BLaER1 (cell line): ENCODE data around the gene ACHE.

Source experiments
- H3K27ac ChIP-seq: shearing (Covaris generic); formaldehyde crosslinking; 2 replicates; pipeline ENCODE4 v1.8.1; 2022
- H3K27me3 ChIP-seq: shearing (Covaris generic); formaldehyde crosslinking; 2 replicates; pipeline ENCODE4 v1.8.1; 2022
- H3K36me3 ChIP-seq: shearing (Covaris generic); formaldehyde crosslinking; 2 replicates; pipeline ENCODE4 v1.8.1; 2022
- H3K4me1 ChIP-seq: shearing (Covaris generic); formaldehyde crosslinking; 2 replicates; pipeline ENCODE4 v1.8.1; 2022
- H3K4me2 ChIP-seq: shearing (Covaris generic); formaldehyde crosslinking; 2 replicates; pipeline ENCODE4 v1.8.1; 2022
- H3K4me3 ChIP-seq: shearing (Covaris generic); formaldehyde crosslinking; 2 replicates; pipeline ENCODE4 v1.8.1; 2022
- H3K9ac ChIP-seq: shearing (Covaris generic); formaldehyde crosslinking; 2 replicates; pipeline ENCODE4 v1.8.1; 2022
- H3K9me3 ChIP-seq: shearing (Covaris generic); formaldehyde crosslinking; 2 replicates; pipeline ENCODE4 v1.8.1; 2022
- H4K20me1 ChIP-seq: shearing (Covaris generic); formaldehyde crosslinking; 2 replicates; pipeline ENCODE4 v1.8.1; 2022
- Cebpa-rat ChIP-seq: shearing (Covaris generic); IDR thresholded peaks from 2 replicates; pipeline ENCODE4 v1.8.1; 2022

ACHE gene

GRCh38 chr7:100874577-100875355 lies 20.9 kb downstream of the ACHE start, which contains the start of gene SRRT:
TSS of gene SRRT (plus strand) at chr7:100875103. CDS start at chr7:100875591, 488 bp downstream.
- H3K9me3 ChIP-seq = no peaks in the 10 kb centered on the region
- H4K20me1 ChIP-seq = peaks cover 46% of the 10 kb centered on the region
- H3K27me3 ChIP-seq = no peaks in the 10 kb centered on the region
- peak within 1 kb of the TSS; percentile 97 for H3K27ac ChIP-seq
- peak within 1 kb of the TSS; percentile 87 for H3K4me2 ChIP-seq
- peaks cover 86% of the 10 kb centered on the region for H3K36me3 ChIP-seq
- H3K4me1 ChIP-seq = peaks cover 50% of the 10 kb centered on the region
- TF ChIP-seq Cebpa-rat = no peak
- H3K4me3 ChIP-seq = peak within 1 kb of the TSS; percentile 95
- H3K9ac ChIP-seq = peak within 1 kb of the TSS; percentile 98

GRCh38 chr7:100874300-100874576 lies 21.4 kb downstream of the ACHE start:
- Histone ChIP-seq H3K27me3 (no peaks in the 10 kb centered on the region), H3K9ac (peak overlapping the region; percentile 98), H3K27ac (peak overlapping the region; percentile 97), H4K20me1 (peaks cover 41% of the 10 kb centered on the region), H3K9me3 (no peaks in the 10 kb centered on the region), H3K36me3 (peaks cover 80% of the 10 kb centered on the region), H3K4me3 (peak overlapping the region; percentile 95), H3K4me1 (peaks cover 46% of the 10 kb centered on the region), H3K4me2 (peak overlapping the region; percentile 78)
- no peak for TF ChIP-seq Cebpa-rat

GRCh38 chr7:100873599-100874299 lies 21.9 kb downstream of the ACHE start:
- TF ChIP-seq Cebpa-rat = no peak
- no peak overlapping the region for H3K9ac ChIP-seq
- no peaks in the 10 kb centered on the region for H3K9me3 ChIP-seq
- H3K27ac ChIP-seq = peak overlapping the region; percentile 97
- H4K20me1 ChIP-seq = peaks cover 36% of the 10 kb centered on the region
- H3K4me3 ChIP-seq = no peak overlapping the region
- H3K4me1 ChIP-seq = peaks cover 46% of the 10 kb centered on the region
- no peaks in the 10 kb centered on the region for H3K27me3 ChIP-seq
- H3K36me3 ChIP-seq = peaks cover 78% of the 10 kb centered on the region
- H3K4me2 ChIP-seq = peak overlapping the region; percentile 78

- peaks cover 55% of the 10 kb centered on the region for H3K36me3 ChIP-seq
- no peak for TF ChIP-seq Cebpa-rat
- peak overlapping the region; percentile 94 for H3K4me2 ChIP-seq
- H3K9me3 ChIP-seq = no peaks in the 10 kb centered on the region
- peaks cover 57% of the 10 kb centered on the region for H3K4me1 ChIP-seq
- H3K27me3 ChIP-seq = no peaks in the 10 kb centered on the region
- H3K9ac ChIP-seq = peak overlapping the region; percentile 98
- peak overlapping the region; percentile 98 for H3K27ac ChIP-seq
- peak overlapping the region; percentile 99 for H3K4me3 ChIP-seq
- no peaks in the 10 kb centered on the region for H4K20me1 ChIP-seq
Measured at GRCh38 chr7:100867776-100868485, 27.8 kb downstream of the ACHE start.

GRCh38 chr7:100867040-100867775 lies 28.5 kb downstream of the ACHE start, which contains the start of gene TRIP6:
TSS of gene TRIP6 (plus strand) at chr7:100867387. CDS start at chr7:100867498, 111 bp downstream.
- Histone ChIP-seq H3K36me3 (peaks cover 55% of the 10 kb centered on the region), H3K9ac (peak within 1 kb of the TSS; percentile 98), H3K4me3 (peak within 1 kb of the TSS; percentile 99), H3K27me3 (no peaks in the 10 kb centered on the region), H3K4me1 (peaks cover 57% of the 10 kb centered on the region), H3K9me3 (no peaks in the 10 kb centered on the region), H3K4me2 (peak within 1 kb of the TSS; percentile 94), H4K20me1 (no peaks in the 10 kb centered on the region), H3K27ac (peak within 1 kb of the TSS; percentile 98)
- TF ChIP-seq Cebpa-rat = no peak

GRCh38 chr7:100866729-100867039 lies 29.0 kb downstream of the ACHE start:
- Histone ChIP-seq H3K4me1 (peaks cover 57% of the 10 kb centered on the region), H3K9ac (peak overlapping the region; percentile 98), H4K20me1 (no peaks in the 10 kb centered on the region), H3K27me3 (no peaks in the 10 kb centered on the region), H3K27ac (peak overlapping the region; percentile 98), H3K4me3 (peak overlapping the region; percentile 99), H3K36me3 (peaks cover 55% of the 10 kb centered on the region), H3K4me2 (peak overlapping the region; percentile 94), H3K9me3 (no peaks in the 10 kb centered on the region)
- no peak for TF ChIP-seq Cebpa-rat

- Histone ChIP-seq H3K27ac (peak overlapping the region; percentile 98), H3K4me1 (peaks cover 60% of the 10 kb centered on the region), H3K9ac (peak overlapping the region; percentile 98), H4K20me1 (peaks cover under 1% of the 10 kb centered on the region; the same call in 1 of the 2 replicates), H3K36me3 (peaks cover 55% of the 10 kb centered on the region), H3K27me3 (no peaks in the 10 kb centered on the region), H3K9me3 (no peaks in the 10 kb centered on the region), H3K4me3 (peak overlapping the region; percentile 99), H3K4me2 (peak overlapping the region; percentile 94)
- no peak for TF ChIP-seq Cebpa-rat
Measured at GRCh38 chr7:100865938-100866728, 29.6 kb downstream of the ACHE start.

- Histone ChIP-seq H3K27ac (peak overlapping the region; percentile 98), H3K9me3 (no peaks in the 10 kb centered on the region), H3K9ac (peak overlapping the region; percentile 98; the same call in 1 of the 2 replicates), H3K4me3 (peak overlapping the region; percentile 99; the same call in 1 of the 2 replicates), H3K27me3 (no peaks in the 10 kb centered on the region), H3K36me3 (peaks cover 55% of the 10 kb centered on the region), H4K20me1 (peaks cover 8% of the 10 kb centered on the region), H3K4me2 (peak overlapping the region; percentile 94), H3K4me1 (peaks cover 67% of the 10 kb centered on the region)
- no peak for TF ChIP-seq Cebpa-rat
Measured at GRCh38 chr7:100865372-100865911, 30.2 kb downstream of the ACHE start.
